HepG2 (cell line): ENCODE results near the gene HIPK2. TPM values are rescaled to one million over a fixed set of nuclear protein-coding genes. Genes with fewer than 3 reads are reported as not detected.

Experiments used
- ATAC-seq: fragments of 200-7000 bp; cut with Tn5 transposase; 3 replicates; pipeline ENCODE4 v1.9.1; 2020; ENCODE audit warnings: mild to moderate bottlenecking, moderate library complexity
- BruUV-seq: library from RNA; stranded (reverse); fragments of 400-500 nt; replicated peaks from 2 replicates; lab custom pipeline; 2021; lab: Mats Ljungman, UMichigan
- CTCF ChIA-PET: fragments of 300-600 bp; formaldehyde crosslinking; extraction: SDS; loops from one replicate; lab custom pipeline; 2021; ENCODE audit warnings: low total read pairs, inconsistent platforms, low intra/inter-chr PET ratio; lab: Yijun Ruan, JAX
- POLR2A ChIA-PET: fragments of 350-600 bp; sonication (Branson Sonifier 250); formaldehyde crosslinking; loops from one replicate; lab custom pipeline; 2020; ENCODE audit warnings: antibody characterized with exemption, inconsistent platforms; lab: Yijun Ruan, JAX
- DNase-seq: peaks from one replicate; pipeline ENCODE4 v3.0.0-alpha.2; 2015; ENCODE audit warnings: low spot score
- FAIRE-seq: peaks from 3 replicates; lab custom pipeline; 2011; peaks lifted over from hg19 to GRCh38; lab: Jason Lieb, UNC
- H2AFZ ChIP-seq: one replicate; pipeline ENCODE4 v1.6.1; 2011; ENCODE audit warnings: low read length, inconsistent platforms
- H3K27ac ChIP-seq: fragments of 300-600 bp; 3 replicates; pipeline ENCODE4 v1.8.0; 2011; ENCODE audit warnings: mixed run types, mild to moderate bottlenecking, mixed read lengths, low read length, inconsistent platforms; ENCODE audit not compliant: insufficient read depth; ENCODE audit errors: extremely low read length
- H3K27me3 ChIP-seq, 2 experiments: fragments of 200-600 bp in 1 of 2; 2 replicates in 1 of 2; 3 replicates in 1 of 2; pipeline versions ENCODE4 v1.6.0 to v1.8.0; 2011; ENCODE audit warnings: low read length in 2 of 2, mild to moderate bottlenecking in 2 of 2, moderate library complexity in 2 of 2, inconsistent platforms in 1 of 2; ENCODE audit not compliant: insufficient read depth in 2 of 2, control insufficient read depth in 1 of 2
- H3K36me3 ChIP-seq, 2 experiments: fragments of 200-600 bp in 1 of 2; replicated peaks in 1 of 2; 2 replicates in 1 of 2; 3 replicates in 1 of 2; pipeline versions ENCODE4 v1.5.1 to v1.8.0; 2011; ENCODE audit warnings: low read length in 2 of 2, inconsistent platforms in 1 of 2; ENCODE audit not compliant: insufficient read depth in 2 of 2, control insufficient read depth in 1 of 2
- H3K4me1 ChIP-seq: 2 replicates; pipeline ENCODE4 v1.5.1; 2012; ENCODE audit warnings: low read length, inconsistent platforms; ENCODE audit not compliant: insufficient read depth
- H3K4me2 ChIP-seq: 2 replicates; pipeline ENCODE4 v1.6.0; 2011; ENCODE audit warnings: low read depth, low read length, inconsistent platforms
- H3K4me3 ChIP-seq, 3 experiments: fragments of 200-600 bp in 1 of 3; sonication (generic), shearing (Covaris generic) in 1 of 3; replicated peaks in 1 of 3; 2 replicates each; pipeline ENCODE4 v1.5.1; 2011 to 2016; ENCODE audit warnings: low read length in 3 of 3, inconsistent platforms in 2 of 3, low read depth in 2 of 3, mild to moderate bottlenecking in 2 of 3, control low read depth in 1 of 3, mixed read lengths in 1 of 3; ENCODE audit not compliant: insufficient read depth in 1 of 3
- H3K79me2 ChIP-seq: one replicate; pipeline ENCODE4 v1.6.1; 2011; ENCODE audit warnings: low read length, inconsistent platforms; ENCODE audit not compliant: insufficient read depth
- H3K9ac ChIP-seq: 2 replicates; pipeline ENCODE4 v1.6.0; 2011; ENCODE audit warnings: mild to moderate bottlenecking, low read depth, low read length, inconsistent platforms; ENCODE audit not compliant: insufficient read depth
- H3K9me3 ChIP-seq: 2 replicates; pipeline ENCODE4 v1.5.1; 2012; ENCODE audit warnings: mild to moderate bottlenecking, low read length
- H4K20me1 ChIP-seq: 2 replicates; pipeline ENCODE4 v1.6.0; 2011; ENCODE audit warnings: inconsistent platforms, mild to moderate bottlenecking, low read length, moderate library complexity; ENCODE audit not compliant: insufficient read depth
- ATM ChIP-seq: fragments of 450-650 bp; IDR thresholded peaks from 2 replicates; pipeline ENCODE4 v1.7.1; 2017; ENCODE audit warnings: mild to moderate bottlenecking, borderline replicate concordance
- CSRNP1 ChIP-seq: sonication (generic); formaldehyde crosslinking; IDR thresholded peaks from 2 replicates; pipeline ENCODE4 v1.8.1; 2023; ENCODE audit warnings: mild to moderate bottlenecking, missing genetic modification reagents
- IKZF4 ChIP-seq: sonication (generic); formaldehyde crosslinking; IDR thresholded peaks from 2 replicates; pipeline ENCODE4 v1.5.1; 2020; ENCODE audit warnings: borderline replicate concordance, mild to moderate bottlenecking, low read depth, missing genetic modification reagents; ENCODE audit errors: not compliant biosample characterization
- KMT2B ChIP-seq: IDR thresholded peaks from 2 replicates; pipeline ENCODE4 v1.6.1; 2016; ENCODE audit warnings: missing genetic modification reagents, missing compliant biosample characterization
- PRDM10 ChIP-seq: sonication (generic); formaldehyde crosslinking; IDR thresholded peaks from 2 replicates; pipeline ENCODE4 v1.4.0; 2020; ENCODE audit warnings: low read depth, missing genetic modification reagents
- RNF219 ChIP-seq: sonication (generic); formaldehyde crosslinking; IDR thresholded peaks from 2 replicates; pipeline ENCODE4 v1.5.0; 2020; ENCODE audit warnings: mild to moderate bottlenecking, missing genetic modification reagents
- SIN3B ChIP-seq: fragments of 150-350 bp; IDR thresholded peaks from 2 replicates; pipeline ENCODE4 v1.6.1; 2014; ENCODE audit warnings: low read length
- STAT5B ChIP-seq: sonication (generic); formaldehyde crosslinking; IDR thresholded peaks from 2 replicates; pipeline ENCODE4 v1.4.0; 2020; ENCODE audit warnings: missing genetic modification reagents
- TEF ChIP-seq: sonication (generic); formaldehyde crosslinking; IDR thresholded peaks from 2 replicates; pipeline ENCODE4 v1.5.0; 2020; ENCODE audit warnings: missing genetic modification reagents
- U2AF1 ChIP-seq: fragments of 200-400 bp; formaldehyde crosslinking; optimal IDR thresholded peaks from 2 replicates; pipeline ENCODE3; 2017; ENCODE audit warnings: mild to moderate bottlenecking, low read depth, low read length
- ZNF136 ChIP-seq: sonication (generic); formaldehyde crosslinking; IDR thresholded peaks from 2 replicates; pipeline ENCODE4 v1.8.1; 2022; ENCODE audit warnings: low read depth, mild to moderate bottlenecking, moderate library complexity, missing genetic modification reagents
- ZNF383 ChIP-seq: sonication (generic); formaldehyde crosslinking; IDR thresholded peaks from 2 replicates; pipeline ENCODE4 v1.4.0; 2020; ENCODE audit warnings: missing genetic modification reagents, mild to moderate bottlenecking, borderline replicate concordance
- ZNF709 ChIP-seq: sonication (generic); formaldehyde crosslinking; IDR thresholded peaks from 2 replicates; pipeline ENCODE4 v1.5.0; 2020; ENCODE audit warnings: mild to moderate bottlenecking, missing genetic modification reagents
- ZSCAN9 ChIP-seq: IDR thresholded peaks from 2 replicates; pipeline ENCODE4 v1.6.1; 2016; ENCODE audit warnings: borderline replicate concordance
- ZUFSP ChIP-seq: sonication (generic); formaldehyde crosslinking; IDR thresholded peaks from 2 replicates; pipeline ENCODE4 v1.9.0; 2021; ENCODE audit warnings: missing genetic modification reagents, mild to moderate bottlenecking, borderline replicate concordance
- WGBS: methylation state at CpG from one replicate; pipeline ENCODE4 v1.1.6; 2017; ENCODE audit warnings: low lambda C conversion rate; 5-methylcytosine and 5-hydroxymethylcytosine counted together
- in situ Hi-C: cut with HindIII; loops from 2 replicates; pipeline ENCODE4 v1.10.0; 2017; ENCODE audit warnings: low pct_unique_long_range_greater_than_20kb; ENCODE audit not compliant: extremely low pct_ligation_motif_present
- intact Hi-C: fragments of 100-400 bp; cut with micrococcal nuclease; formaldehyde crosslinking; loops from one replicate; pipeline ENCODE4 v1.10.0; 2022; ENCODE audit not compliant: unreplicated experiment
- polyA plus RNA-seq, 8 experiments: library from polyadenylated mRNA; depleted of rRNA in 3 of 8; stranded (reverse) in 7 of 8; unstranded in 1 of 8; fragments of >200 nt; fragmentation: Illumina TruSeq in 4 of 8; extraction: Trizol in 4 of 8; gene quantifications; 2 replicates each; pipeline versions ENCODE4 v1.2.1 to v1.2.3, GENCODE V29; 2011 to 2016; ENCODE audit warnings: low read depth in 4 of 8, missing spikeins in 1 of 8, mixed read lengths in 1 of 8; ENCODE audit not compliant: insufficient read depth in 1 of 8
- total RNA-seq, 5 experiments: library from RNA; depleted of rRNA; stranded (reverse); fragments of >200 nt; fragmentation: Illumina TruSeq; extraction: Trizol; gene quantifications; 2 replicates each; pipeline ENCODE4 v1.2.3, GENCODE V29; 2016; ENCODE audit warnings: low read depth in 1 of 5

Gene HIPK2
- total and polyA plus RNA-seq, 2 of the 13 experiments (the other 11 are each of a cell fraction or from before 2014, with no cell fraction given), result 14.4 to 20.2 TPM

- H3K79me2 ChIP-seq, result peaks cover 18% of the 10 kb centered on the region
- no peak for FAIRE-seq
- no peak overlapping the region for H3K9ac ChIP-seq
- H3K9me3 ChIP-seq, result no peaks in the 10 kb centered on the region
- ATAC-seq, result no peak
- no peak for DNase-seq
- no peak overlapping the region for H3K4me3 ChIP-seq
- POLR2A ChIA-PET, result no interaction called here
- H3K27ac ChIP-seq, result no peak overlapping the region
- intact Hi-C loops, result no loop called here
- peaks cover 4% of the 10 kb centered on the region for H4K20me1 ChIP-seq
- 98% methylated on average over 4 of the region's 4 CpGs for WGBS
- H3K27me3 ChIP-seq, result no peaks in the 10 kb centered on the region
- no TSS peak for BruUV-seq
- peaks cover 6% of the 10 kb centered on the region for H3K4me1 ChIP-seq
- CTCF ChIA-PET, result no interaction called here
- in situ Hi-C loops, result no loop called here
- H3K36me3 ChIP-seq, result peaks cover 22 to 75% of the 10 kb centered on the region in 2 experiments
- no peak overlapping the region for H3K4me2 ChIP-seq
- no peak overlapping the region for H2AFZ ChIP-seq
- TF ChIP-seq ZUFSP, result no peak
- TF ChIP-seq SIN3B, result no peak
- no peak for TF ChIP-seq ZSCAN9
- TF ChIP-seq STAT5B (CRISPR knock-in tag), result no peak
- TF ChIP-seq KMT2B, result no peak
- TF ChIP-seq ATM, result no peak
- no peak for TF ChIP-seq CSRNP1 (CRISPR knock-in tag)
- no peak for TF ChIP-seq ZNF383 (CRISPR knock-in tag)
- TF ChIP-seq PRDM10 (CRISPR knock-in tag), result no peak
- TF ChIP-seq RNF219, result no peak
- TF ChIP-seq TEF (CRISPR knock-in tag), result no peak
- TF ChIP-seq ZNF709, result no peak
- no peak for TF ChIP-seq ZNF136 (CRISPR knock-in tag)
- TF ChIP-seq U2AF1, result no peak
- TF ChIP-seq IKZF4 (CRISPR knock-in tag), result no peak
These were observed 81.2 kb downstream of the HIPK2 start for GRCh38 chr7:139696552-139696951.
